NCI-H526 (cell line): ENCODE measurements around the gene ADSL.
A peak's percentile ranks its signal among the peaks of the same experiment; 100 is the strongest.
"Not testable (repeated sequence)": the region's sequence is repeated elsewhere in the genome, so short reads cannot be mapped to it uniquely, and the experiment has no call there.

Source experiments
- DNase-seq, 2 experiments: peaks; one replicate each; lab custom pipeline; 2025; lab: John Stamatoyannopoulos, UW

ADSL gene

DNA sequence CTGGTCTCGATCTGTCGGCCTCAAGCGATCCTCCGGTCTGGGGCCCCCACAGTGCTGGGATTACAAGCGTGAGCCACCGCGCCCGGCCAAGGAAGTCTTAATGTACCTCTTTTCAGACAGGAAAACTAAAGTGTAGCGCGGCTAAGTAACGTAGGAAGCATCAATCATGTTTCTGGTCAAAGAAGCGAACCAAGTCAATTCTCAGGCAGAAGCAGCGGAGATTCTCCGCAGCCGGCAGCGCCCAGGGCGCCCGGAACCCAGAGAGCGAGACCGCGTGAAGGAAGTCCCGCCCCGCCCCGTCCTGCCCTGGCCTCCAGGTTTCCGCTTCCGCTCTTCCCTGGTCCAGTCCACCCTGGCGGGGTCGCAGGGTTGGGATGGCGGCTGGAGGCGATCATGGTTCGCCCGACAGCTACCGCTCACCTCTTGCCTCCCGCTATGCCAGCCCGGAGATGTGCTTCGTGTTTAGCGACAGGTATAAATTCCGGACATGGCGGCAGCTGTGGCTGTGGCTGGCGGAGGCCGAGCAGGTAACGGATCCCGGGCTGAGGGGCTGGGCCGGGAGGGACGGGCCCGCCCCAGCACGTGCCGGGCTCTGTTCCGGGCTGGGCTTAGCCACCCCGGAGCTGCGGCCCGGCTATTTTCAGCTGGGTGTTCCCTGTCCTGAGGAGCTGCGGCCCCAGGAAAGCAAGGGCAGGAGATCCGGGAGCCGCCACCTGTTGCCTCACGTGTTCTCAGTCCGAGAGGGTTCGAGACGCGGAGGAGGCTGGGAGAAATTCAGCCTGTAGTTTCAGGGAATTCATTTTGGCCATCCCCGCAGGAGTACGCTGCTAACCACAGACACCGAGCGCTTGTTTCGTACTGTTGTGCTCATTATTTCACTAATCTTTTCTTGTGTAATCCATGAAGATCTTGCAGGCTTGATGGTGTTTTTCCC, at the start of gene ADSL:
ADSL (plus strand) TSS at position 316 of the 934 bp plus-strand sequence; CDS start at position 375, 59 bp downstream.
- DNase-seq: peak; percentile 63 to 90

DNA sequence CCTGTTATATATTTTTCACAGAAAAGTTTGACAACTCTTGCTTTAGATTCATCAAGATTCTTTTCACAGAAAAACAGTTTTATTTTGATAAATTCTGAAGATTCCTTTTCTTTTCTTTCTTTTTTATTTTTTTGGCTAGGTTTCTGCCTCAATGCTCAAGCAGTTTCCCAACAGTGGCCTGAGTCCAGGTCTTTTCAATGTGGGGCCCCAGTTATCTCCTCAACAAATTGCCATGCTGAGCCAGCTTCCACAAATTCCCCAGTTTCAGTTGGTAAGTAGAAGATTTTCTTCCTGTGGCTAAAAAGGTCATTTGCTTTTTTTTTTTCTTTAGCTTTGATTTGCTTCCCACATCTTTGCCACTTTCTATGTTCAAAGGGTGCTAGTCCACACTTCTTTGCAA, 46.0 kb upstream of the ADSL start:
- DNase-seq: no peak

DNA sequence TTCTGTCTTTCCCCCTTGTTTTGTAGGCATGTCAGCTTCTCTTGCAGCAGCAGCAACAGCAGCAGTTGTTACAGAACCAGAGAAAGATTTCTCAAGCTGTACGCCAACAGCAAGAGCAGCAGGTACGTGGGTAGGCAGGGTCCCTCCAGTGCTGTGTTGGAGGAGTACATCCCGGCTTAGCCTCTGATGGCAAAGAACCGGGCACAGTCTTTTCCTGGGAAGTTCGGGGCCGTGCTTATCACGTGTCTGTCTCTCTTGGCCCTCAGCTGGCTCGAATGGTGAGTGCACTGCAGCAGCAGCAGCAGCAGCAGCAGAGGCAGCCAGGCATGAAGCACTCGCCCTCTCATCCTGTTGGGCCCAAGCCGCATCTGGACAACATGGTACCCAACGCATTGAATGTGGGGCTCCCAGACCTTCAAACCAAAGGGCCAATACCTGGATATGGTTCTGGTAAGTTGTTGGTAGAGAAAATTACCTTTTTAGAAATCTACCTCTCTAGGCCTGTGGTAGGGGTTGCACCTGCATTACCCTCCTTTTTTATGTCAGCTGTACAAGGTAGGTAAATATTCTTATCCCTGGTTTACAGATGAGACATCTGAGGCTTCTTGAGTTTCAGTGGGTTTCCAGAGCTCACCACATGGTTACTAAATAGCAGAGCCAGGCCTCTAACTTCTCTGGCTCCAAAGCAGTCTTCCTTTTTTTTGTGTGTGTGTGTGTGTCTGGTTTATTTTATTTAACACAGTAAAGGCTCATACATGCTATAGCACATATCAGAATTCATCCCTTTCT, 45.2 kb upstream of the ADSL start:
- DNase-seq: no peak

DNA sequence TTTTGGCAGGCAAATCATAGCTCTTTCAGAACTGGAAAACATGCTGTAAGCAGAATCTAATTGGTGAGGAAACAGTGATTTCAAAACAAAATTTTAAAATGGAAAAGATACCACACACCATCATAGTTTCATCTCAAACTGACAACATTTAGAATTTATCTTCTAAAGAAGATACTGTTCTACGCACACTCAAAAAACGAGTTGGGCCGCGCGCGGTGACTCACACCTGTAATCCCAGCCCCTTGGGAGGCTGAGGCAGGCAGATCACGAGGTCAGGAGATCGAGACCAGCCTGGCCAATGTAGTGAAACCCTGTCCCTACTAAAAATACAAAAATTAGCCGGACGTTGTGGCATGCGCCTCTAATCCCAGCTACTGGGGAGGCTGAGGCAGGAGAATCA, 44.2 kb upstream of the ADSL start:
- no peak for DNase-seq

DNA sequence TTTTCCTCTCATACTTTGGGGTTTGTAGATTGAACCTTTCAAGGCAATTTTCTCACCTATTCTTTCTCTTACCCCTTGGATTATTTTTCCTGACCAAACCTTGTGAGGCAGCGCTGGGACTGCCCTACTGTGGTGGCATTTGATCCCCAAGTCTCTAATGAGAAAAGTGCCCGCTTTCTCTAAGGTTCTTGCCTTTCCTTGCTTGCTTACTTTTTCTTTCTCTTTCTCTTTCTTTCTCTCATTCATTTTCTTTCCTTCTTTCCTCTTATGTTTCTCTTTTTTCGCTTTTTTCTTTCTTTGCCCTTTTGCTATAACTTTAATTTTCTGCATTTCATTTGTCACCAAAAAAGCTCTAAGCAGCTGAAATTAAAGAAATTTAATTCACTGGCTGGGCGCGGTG, 40.7 kb upstream of the ADSL start:
- DNase-seq: no peak

DNA sequence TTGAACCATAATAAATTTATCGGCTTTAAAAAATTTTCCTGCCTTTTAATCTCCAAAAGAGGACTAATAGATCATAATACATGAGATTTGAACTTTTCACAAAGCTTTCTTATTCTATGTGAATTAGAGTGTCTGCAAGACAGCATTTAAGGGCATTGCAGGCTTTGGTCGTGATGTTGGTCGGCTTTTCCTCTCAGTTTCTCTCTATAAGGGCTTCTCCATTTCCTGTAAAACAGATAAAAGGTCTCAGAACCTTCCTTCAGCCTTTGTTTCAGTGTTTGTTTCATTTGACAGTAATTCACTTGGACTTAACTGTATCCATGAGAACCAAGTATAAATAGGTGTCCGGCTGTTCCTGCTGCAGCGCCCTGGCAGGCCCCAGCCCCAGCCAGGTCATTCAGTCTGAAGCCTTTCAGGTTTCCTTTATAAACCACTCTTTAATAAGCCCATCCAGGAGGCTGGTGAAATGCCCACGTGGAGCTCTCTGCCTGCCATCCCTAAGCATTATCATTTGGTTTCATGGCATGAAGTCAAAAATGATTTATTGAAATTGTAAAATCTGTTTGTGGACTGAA, 37.2 kb upstream of the ADSL start:
- DNase-seq: no peak

DNA sequence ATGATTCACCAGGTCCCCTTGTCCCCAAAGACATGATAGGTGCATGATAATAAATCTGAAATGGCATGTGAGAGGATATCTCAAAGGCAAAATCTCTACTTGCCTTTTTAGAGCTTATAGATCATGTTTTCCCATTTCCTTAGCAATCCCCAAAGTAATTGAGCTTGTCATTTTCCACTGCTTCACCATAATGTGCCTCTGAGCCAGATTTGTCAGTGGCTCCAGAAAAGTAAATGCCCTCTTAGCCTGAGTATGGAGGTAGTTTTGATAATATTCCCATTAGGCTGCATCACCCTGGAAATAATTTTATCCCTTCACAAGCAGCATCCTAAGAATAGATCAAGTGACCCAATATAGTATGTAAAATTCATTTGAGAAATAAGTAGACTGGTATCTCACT, 36.7 kb upstream of the ADSL start:
- no peak for DNase-seq

DNA sequence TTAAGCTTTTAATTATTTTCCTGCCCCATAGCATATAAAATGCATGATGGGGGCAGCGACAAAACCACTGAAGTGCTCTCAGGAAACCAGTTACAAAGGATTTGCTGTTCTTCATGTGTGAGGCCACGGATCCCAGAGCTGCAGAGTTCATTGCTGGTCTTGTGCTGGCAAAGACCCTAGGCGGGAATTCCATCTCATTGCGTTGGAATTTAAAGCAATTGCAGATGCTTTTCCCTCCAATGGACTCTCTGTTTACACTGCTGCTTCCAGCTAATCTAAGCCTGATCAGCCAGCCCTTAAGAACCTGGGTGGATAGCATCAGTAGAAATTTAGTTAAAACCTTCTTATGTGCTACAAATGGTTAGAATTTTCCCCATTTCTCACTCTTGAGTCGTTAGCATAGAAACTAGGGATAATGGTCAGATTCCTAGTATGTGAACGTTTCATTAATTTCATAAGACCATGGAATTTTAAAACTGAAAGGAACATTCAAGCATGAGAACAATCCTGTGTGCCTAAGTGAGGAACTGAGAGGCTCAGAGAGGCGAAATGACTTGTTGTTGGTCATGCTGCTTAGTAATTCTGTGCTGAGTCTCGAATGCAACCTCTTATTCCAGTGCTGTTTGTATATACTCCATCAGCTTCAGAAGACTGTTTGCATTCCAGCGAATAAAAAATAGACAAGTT, 36.1 kb upstream of the ADSL start:
- DNase-seq: no peak

DNA sequence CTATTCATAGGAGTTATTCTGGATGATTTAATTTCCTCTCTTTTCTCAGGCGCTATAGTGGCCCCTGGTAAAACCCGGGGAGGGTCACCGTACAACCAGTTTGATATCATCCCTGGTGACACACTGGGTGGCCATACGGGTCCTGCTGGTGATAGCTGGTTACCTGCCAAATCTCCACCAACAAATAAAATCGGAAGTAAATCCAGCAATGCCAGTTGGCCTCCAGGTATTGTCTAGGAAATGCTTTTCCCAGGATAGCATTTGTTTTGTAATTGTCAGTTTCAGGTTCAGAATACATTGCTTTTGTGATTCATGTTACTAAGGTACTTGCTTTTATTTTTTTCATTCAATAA, 35.6 kb upstream of the ADSL start:
- DNase-seq: no peak

DNA sequence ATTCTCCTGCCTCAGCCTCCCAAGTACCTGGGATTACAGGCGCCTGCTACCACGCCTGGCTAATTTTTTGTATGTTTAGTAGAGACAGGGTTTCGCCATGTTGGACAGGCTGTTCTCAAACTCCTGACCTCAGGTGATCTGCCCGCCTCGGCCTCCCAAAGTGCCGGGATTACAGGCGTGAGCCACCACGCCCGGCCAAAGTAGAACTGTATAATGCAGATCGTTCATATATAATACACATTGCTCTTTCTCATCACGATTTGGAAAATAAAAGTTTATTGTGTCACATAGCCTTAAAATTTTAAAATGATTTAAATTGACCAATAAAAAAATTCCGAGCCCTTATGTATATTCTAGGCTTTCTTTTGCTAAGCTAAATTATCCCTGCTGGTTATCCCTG, 34.7 kb upstream of the ADSL start:
- not testable (repeated sequence) for DNase-seq

DNA sequence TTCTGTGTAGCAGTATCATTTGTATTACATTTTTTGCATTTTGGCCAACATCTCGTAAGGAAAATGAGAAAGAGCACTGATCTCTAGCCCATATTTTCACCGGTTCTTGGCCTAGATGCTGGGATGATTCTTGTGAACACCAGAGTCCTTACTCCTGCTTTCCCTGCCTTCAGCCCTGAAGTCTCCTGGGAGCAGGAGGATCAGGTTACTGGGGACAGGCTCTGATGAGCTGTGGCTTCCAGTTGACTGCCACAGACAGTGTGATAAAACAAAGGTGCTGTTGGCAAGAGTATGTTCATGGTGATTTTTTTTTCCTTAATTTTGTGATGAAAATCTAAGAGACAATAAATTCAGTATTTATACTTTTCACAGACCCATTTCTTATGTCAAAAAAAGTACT, 34.2 kb upstream of the ADSL start:
- DNase-seq: peak in 1 of 2 experiments; percentile 36

DNA sequence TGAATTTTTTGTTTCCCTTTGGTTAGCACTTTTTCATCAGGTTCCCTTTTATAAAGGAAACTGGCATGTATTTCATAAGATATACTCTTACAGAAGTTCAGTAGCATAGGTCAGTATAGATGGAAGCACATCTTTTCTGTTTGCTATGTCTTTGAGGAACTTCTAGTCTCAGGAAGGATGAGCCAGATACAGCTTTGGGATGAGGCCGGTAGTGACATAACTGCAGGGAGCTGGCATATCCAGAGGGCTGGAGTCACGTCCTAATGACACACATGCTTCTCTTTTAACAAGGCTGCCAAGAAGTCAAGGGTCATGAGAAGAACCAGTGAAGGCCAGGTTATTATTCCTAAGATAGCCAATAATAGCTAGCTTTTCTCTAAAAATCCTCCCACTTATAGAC, 33.3 kb upstream of the ADSL start:
- no peak for DNase-seq

DNA sequence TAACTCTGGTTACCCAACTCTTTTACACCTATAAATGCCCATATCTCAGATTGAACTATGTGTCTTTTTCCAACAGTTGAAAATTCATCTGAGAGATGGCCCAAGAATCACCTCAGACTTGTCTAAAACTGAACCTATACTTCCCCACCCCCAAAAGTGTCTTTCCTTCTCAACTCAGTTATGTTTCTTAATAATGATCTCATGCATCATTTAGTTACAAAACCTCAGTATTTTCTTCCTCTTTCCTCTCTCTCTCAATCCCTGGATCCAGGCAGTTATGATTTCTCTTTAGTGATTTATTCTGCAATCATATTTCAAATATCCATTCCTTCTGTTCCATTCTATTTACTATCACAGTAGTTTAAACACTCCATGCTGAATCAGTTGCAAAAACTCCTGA, 32.3 kb upstream of the ADSL start:
- no peak for DNase-seq

DNA sequence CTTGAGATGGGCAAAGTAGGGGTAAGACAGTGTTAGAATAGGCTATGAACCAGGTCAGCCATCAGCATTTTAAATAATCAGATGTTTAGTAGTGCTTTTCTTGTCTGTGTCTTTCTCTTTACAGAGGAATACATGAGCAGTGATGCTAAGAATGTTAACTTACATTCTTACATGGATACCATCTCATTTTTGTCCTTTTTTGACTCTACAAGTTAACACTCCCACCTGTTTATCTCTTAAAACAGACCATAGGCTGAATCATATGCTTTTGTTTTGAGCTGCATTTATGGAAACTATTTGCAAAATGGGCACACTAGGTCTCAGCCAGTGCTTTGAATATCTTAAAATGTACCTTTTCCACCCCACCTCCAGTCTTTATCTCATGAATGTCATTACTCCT, 25.6 kb upstream of the ADSL start:
- DNase-seq: no peak

DNA sequence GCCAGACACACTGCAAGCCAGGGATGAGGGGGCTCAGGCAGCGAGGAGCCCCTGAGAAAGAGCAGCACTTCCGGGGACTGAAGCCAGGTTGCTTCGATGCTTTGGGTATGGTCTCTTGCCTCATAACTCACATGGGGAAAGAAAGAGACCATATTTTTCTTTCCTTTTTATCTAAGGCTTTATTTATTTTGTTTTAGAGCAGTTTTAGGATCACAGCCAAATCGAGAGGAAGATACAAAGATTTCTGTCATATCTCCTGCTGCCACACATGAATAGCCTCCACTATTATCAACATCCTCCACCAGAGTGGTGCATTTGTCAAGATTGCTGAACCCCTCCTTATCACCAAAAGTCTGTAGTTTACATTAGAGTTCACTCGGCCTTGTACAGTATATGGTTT, 24.3 kb upstream of the ADSL start:
- DNase-seq: no peak

DNA sequence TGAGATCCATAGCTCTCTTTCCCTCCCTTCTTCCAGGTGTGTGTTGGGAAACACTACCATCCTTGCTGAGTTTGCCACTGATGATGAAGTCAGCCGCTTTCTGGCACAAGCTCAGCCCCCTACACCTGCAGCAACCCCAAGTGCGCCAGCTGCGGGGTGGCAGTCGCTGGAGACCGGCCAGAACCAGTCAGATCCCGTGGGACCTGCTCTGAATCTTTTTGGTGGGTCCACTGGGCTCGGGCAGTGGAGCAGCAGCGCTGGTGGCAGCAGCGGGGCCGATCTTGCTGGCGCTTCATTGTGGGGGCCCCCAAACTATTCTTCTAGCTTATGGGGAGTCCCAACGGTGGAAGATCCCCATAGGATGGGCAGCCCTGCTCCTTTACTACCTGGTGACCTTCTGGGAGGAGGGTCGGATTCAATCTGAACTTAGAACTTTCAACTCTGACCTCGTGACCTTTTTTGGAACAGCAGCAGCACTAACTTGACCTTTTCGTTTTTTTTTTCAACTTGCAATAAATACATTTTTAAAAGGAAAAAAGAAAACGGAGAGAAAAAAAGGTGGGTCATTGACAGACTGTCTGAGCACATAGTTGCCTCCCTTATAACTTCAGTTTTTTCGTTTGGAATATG, 23.4 kb upstream of the ADSL start:
- DNase-seq: no peak

DNA sequence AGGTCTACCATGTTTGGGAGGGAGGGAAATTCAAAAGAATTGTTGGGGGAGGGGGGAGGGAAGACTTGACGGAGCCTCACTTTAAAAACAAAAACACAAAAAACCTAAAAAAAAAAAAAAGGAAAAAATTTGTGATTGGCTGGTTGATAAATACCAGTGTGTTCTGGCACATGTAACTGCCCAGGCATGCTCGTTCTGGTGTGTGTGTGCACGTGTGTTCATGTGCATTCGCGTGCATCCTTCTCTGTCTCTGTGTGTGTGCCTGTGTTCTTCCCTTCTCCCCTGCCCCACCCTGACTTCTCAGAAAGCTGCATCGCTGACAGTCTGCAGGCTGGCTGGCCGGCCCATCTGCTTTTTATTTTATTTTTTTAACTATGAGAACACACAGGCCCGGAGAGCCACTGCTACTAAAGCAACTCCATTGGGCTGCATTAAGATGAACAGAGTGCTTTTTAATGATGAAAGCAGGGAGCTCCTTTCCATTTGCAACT, 22.6 kb upstream of the ADSL start:
- no peak for DNase-seq

DNA sequence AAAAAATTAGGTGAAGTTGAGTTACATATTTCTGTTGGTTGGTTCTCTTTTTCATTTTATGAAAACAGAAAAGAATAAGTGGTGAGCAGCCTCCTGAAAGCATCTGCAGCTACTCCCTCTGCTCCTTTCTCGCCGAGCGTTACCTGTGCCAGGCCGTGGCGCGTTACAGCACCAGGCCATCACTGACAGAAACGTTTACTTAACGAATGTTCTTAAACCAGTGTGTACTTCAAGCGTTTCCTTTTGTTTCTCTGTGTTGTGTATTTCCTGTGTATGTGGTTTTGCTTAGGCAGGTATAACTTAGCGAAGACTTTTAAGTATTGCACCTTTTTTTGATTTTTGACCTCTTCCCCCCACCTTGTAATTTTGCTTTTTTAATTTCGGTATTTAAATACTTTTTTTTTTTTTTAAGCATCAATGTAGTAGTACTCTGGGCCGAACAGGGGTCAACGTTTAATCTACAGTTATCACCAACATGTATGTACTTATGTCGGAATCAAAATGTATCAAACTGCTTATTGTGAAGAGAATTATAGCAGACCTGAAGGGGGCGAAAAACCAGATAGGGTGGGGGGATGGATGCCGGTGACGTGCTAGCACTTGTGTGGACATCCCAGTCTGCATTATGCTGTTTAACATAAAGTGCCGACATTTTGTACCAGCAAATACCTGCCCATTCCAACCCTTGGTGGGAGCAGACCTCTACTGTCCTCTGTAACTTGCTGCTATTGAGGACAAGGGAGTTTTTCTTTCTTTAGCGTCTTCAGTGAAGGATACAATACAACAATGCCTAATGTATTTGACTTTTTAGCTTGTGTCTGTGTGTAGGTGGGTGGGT, 21.6 kb upstream of the ADSL start:
- no peak for DNase-seq

DNA sequence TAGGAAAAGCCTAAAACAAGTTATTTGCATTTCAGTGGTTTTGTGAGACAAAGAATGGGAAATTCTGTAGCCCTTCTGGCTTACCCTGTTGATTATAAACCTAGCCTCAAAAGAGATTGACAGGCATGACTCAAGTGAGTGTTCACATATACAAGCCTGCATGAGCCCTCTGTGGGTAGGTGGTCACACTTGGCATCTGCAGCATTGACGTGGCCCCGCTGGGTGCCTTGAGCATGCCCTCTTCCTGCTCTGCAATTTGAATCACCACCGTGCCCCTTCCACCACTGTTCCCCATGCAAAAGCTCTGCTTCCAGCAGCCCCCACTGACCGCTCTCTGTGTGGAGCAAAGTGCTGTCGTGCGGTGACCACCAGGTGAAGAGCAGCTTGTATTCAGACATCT, 21.0 kb upstream of the ADSL start:
- no peak for DNase-seq

DNA sequence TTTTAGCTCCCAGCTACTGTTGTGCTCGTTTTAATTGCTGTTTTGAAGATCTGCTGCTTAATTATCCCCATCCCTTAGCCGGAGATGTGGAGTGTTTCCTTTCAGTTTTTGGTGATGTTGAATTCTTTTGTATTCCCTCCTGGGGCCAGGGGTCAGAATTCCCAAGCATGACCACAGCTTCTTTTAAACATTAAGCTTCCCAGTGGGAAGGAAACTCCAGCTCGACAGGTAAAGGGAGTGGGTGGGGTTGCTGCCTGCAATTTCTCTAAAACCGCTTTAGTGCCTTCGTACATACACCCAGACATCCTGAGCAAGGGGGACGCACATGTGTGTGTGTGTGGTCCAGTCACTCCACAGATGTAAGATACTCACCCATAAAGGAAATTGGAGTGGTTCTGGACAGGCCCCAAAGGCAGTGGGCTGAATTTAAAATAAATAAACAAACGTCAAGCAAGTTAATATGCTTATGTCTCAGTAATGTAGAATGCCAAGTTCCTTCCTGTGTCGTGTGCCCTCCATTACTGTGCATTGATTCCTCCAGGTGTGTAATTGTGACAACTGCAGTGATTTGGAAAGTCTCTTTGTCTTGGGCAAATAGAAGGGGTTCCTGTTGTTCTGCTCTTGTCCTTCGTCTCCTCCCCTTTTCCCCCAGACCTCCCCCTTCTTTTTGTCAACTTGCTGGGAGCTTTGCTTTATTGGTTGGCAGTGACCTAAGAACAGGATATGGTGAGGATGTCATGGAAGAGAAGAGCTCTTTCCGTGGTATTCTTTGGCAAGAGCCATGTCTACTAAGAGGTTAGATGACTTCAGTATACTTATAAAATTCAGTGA, 19.2 kb upstream of the ADSL start:
- DNase-seq: no peak
